ENCODE data around the gene PEX11G. TPM values are rescaled to one million over a fixed set of nuclear protein-coding genes. Genes with fewer than 3 reads are reported as not detected.
A peak's percentile ranks its signal among the peaks of the same experiment; 100 is the strongest.

PEX11G gene
- 4.7 TPM for polyA plus RNA-seq (2013, experiment 1 of 4)
- 3.3 TPM for polyA plus RNA-seq (2013, experiment 2 of 4)
- 3.6 TPM for polyA plus RNA-seq (2013, experiment 3 of 4)
- polyA plus RNA-seq (2013, experiment 4 of 4) = 4.7 TPM

DNA sequence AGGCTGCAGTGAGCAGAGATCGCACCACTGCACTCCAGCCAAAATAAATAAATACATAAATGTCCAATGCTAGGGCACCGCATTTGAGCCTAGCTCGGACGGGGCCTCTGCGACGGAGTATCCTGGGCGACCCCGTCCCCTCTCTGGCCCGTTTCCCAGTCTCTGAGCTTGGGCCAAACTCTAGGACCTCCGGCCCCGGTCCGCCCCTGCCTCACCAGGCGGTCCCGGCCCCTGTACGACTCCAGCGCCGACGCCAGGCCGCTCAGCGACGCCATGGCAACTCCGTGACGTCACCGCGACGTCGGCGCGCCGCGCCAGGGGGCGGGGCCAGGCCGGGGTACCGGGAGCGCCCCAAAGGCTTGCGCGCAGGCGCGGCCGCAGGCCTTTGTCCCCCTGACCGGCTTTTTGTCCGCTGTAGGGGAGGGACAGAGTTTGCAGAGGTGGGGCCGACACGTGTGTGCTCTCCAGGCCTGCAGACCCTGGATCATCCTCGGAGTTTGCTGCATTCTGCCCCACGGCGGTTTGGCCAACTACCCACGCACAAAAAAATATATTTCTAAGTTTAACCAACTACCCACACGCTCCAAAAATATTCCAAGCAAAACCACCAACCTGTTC, at the start of gene PEX11G:
Gene PEX11G (minus strand): TSS at position 300 of the 618 bp plus-strand sequence. CDS start 25 bp downstream, at position 275.
- WGBS, 2 experiments = 5% methylated on average over 49 of the region's 49 CpGs
- no peaks in the 10 kb centered on the region for H3K9me3 ChIP-seq (ENCODE audit: control insufficient read depth, low read length)
- peak within 1 kb of the TSS; percentile 69 for H3K27ac ChIP-seq (ENCODE audit: insufficient read depth, low read depth, low read length, poor library complexity, severe bottlenecking)
- H3K36me3 ChIP-seq (ENCODE audit: control insufficient read depth, insufficient read depth, low read length) = no peaks in the 10 kb centered on the region
- peak within 1 kb of the TSS; percentile 45 for H3K4me3 ChIP-seq (ENCODE audit: insufficient read depth, low read depth, low read length)
- no peaks in the 10 kb centered on the region for H3K27me3 ChIP-seq (ENCODE audit: control insufficient read depth, insufficient read depth, low read length, poor library complexity, severe bottlenecking)
- H3K4me1 ChIP-seq (ENCODE audit: control insufficient read depth, insufficient read depth, low read length) = peaks cover 7% of the 10 kb centered on the region

DNA sequence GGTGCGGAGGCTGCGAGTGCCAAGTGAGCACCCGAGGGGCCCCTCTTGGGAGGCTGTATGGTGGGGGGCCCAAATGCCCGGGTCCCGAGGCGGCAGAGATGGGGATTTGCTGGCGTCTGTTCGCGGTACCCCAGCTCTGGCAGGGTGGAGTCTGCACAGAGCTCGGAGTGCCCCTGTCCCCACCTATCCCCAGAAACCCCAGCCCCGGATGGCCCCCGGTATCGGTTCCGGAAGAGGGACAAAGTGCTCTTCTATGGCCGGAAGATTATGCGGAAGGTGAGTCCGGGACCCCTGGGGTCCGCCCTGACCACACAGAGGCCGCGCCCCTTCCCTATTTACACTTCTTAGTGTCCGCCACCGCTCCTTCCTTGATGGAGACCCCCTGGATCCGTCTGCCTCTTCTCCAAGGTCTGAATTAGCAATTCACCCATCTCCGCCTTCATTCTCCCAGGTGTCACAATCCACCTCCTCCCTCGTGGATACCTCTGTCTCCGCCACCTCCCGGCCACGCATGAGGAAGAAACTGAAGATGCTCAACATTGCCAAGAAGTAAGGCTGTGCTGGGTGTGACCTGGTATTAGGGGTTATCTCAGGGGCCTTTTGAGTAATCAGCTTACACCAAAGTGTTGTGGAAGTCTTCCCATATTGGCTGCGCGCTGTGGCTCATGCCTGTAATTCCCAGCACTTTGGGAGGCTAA, 47.3 kb upstream of the PEX11G start:
- Histone ChIP-seq H3K4me3 (ENCODE audit: insufficient read depth, low read depth, low read length) (peak overlapping the region; percentile 75), H3K27ac (ENCODE audit: insufficient read depth, low read depth, low read length, poor library complexity, severe bottlenecking) (no peak overlapping the region), H3K27me3 (ENCODE audit: control insufficient read depth, insufficient read depth, low read length, poor library complexity, severe bottlenecking) (no peaks in the 10 kb centered on the region), H3K4me1 (ENCODE audit: control insufficient read depth, insufficient read depth, low read length) (no peaks in the 10 kb centered on the region), H3K36me3 (ENCODE audit: control insufficient read depth, insufficient read depth, low read length) (peaks cover 2% of the 10 kb centered on the region), H3K9me3 (ENCODE audit: control insufficient read depth, low read length) (no peaks in the 10 kb centered on the region)
- 32 to 35% methylated on average over 30 of the region's 30 CpGs for WGBS, 2 experiments

DNA sequence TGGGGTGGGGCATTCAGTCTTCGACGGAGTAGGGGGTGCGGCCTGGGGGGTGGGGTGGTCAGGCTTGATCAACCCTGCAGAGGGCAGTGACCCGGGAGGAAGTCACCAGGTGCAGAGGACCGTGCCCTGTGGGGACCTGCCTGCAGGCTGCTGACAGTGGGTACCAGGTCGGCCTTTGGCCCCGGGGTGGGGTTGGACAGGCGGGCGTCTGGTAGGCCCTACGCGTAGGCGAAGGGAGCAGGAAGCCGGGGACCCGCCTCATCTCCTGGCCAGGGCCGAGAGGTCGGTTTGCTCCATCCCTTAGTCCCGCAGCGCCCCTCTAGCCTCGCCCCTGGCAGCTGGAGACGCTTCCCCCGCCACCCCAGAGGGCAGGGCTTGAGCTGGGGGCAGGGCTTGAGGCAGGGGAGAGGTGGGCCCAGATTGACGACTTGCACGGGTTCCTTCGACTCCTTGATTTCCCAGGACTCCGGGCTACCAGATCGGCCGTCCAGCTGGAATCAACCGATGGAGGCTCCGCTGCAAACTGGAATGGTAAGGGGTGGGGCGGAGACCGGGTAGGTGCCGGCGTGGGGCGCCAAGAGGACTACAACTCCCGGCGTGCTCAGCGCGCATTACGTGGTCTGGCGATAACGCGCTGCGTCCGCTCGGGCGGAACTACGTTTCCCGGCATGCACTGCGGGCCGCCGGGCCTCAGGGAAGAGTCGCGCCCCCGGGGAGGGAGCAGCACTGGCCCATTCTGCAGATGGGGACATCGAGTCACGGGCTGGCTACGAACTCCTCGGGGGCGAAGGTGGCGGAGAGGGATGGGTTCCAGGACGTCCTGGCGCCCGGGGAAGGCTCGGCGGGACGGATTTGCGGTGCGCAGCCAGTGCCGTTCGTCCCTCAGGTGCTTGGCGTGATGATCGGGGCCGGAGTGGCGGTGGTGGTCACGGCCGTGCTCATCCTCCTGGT, 46.5 kb upstream of the PEX11G start, which contains the start of gene PNPLA6:
Gene PNPLA6 (plus strand): TSS at position 671 of the 951 bp plus-strand sequence. CDS start 72 bp downstream, at position 743.
- H3K36me3 ChIP-seq (ENCODE audit: control insufficient read depth, insufficient read depth, low read length) = no peaks in the 10 kb centered on the region
- WGBS, 2 experiments = 1% methylated on average over 76 of the region's 76 CpGs

DNA sequence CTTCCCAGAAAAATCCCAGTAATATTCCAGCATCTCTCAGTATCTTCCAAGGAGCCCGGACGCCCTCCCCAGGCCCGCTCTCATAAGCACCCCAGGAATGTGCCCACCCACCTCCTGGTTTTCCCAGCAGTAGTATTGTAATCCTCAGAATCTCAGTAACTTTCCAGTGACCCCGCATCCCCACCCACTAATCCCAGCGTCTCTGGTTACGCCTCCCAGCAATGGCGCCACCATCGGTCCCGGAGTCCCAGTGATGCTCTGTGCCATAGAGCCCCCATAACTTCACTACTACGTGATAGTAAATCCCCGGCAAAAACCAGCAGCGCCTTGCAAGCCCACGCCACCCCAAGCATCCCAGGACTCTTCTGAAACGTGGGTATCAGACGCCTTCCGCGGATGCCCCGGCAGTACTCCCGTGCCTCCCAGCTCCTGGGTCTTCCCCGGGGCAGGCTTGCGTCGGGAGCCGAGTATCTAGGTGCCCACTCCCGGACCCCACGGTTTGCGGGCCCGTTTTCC, 45.8 kb upstream of the PEX11G start:
- Histone ChIP-seq H3K27ac (ENCODE audit: insufficient read depth, low read depth, low read length, poor library complexity, severe bottlenecking) (peak overlapping the region; percentile 91), H3K4me3 (ENCODE audit: insufficient read depth, low read depth, low read length) (peak overlapping the region; percentile 75), H3K9me3 (ENCODE audit: control insufficient read depth, low read length) (no peaks in the 10 kb centered on the region), H3K4me1 (ENCODE audit: control insufficient read depth, insufficient read depth, low read length) (no peaks in the 10 kb centered on the region), H3K36me3 (ENCODE audit: control insufficient read depth, insufficient read depth, low read length) (peaks cover 6% of the 10 kb centered on the region), H3K27me3 (ENCODE audit: control insufficient read depth, insufficient read depth, low read length, poor library complexity, severe bottlenecking) (no peaks in the 10 kb centered on the region)
- WGBS, 2 experiments = 0 to 1% methylated on average over 27 of the region's 27 CpGs

More for the DNA sequence above, 46.5 kb upstream of the PEX11G start, which contains the start of gene PNPLA6:
- Histone ChIP-seq H3K4me1 (ENCODE audit: control insufficient read depth, insufficient read depth, low read length) (no peaks in the 10 kb centered on the region), H3K27me3 (ENCODE audit: control insufficient read depth, insufficient read depth, low read length, poor library complexity, severe bottlenecking) (no peaks in the 10 kb centered on the region), H3K4me3 (ENCODE audit: insufficient read depth, low read depth, low read length) (peak within 1 kb of the TSS; percentile 75), H3K27ac (ENCODE audit: insufficient read depth, low read depth, low read length, poor library complexity, severe bottlenecking) (peak within 1 kb of the TSS; percentile 91), H3K9me3 (ENCODE audit: control insufficient read depth, low read length) (no peaks in the 10 kb centered on the region)

DNA sequence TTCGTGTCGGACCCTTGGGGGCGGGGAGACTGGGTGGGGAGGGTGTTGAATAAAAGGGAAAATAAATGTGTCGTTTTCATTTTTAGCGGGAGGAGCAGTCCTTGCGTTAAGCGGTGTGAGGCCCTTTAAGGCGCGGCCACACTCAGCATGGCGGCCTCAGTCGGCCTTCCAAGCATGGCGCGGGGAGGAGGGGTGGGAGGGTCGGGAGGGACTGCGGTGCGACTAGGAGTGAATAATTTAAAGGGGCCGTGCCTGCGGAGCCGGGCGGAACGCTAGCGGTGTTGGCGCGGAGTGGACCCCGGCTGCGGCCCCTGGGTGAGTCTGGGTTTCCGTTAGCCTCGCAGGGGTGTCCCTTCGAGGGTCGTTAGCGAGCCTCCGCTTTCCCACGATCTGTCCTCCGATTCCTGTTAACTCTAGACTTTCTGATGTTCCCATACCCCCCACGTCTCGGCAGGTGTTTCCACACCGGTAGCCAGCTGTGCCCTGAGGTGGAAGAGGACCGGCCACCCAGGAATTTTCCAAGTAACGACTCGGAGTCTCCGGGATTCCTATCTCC, 45.2 kb upstream of the PEX11G start:
- H3K36me3 ChIP-seq (ENCODE audit: control insufficient read depth, insufficient read depth, low read length) = peaks cover 6% of the 10 kb centered on the region
- peak overlapping the region; percentile 75 for H3K4me3 ChIP-seq (ENCODE audit: insufficient read depth, low read depth, low read length)
- WGBS, 2 experiments = 0% methylated on average over 41 of the region's 41 CpGs
- H3K4me1 ChIP-seq (ENCODE audit: control insufficient read depth, insufficient read depth, low read length) = no peaks in the 10 kb centered on the region
- no peaks in the 10 kb centered on the region for H3K27me3 ChIP-seq (ENCODE audit: control insufficient read depth, insufficient read depth, low read length, poor library complexity, severe bottlenecking)
- peak overlapping the region; percentile 91 for H3K27ac ChIP-seq (ENCODE audit: insufficient read depth, low read depth, low read length, poor library complexity, severe bottlenecking)
- H3K9me3 ChIP-seq (ENCODE audit: control insufficient read depth, low read length) = no peaks in the 10 kb centered on the region

DNA sequence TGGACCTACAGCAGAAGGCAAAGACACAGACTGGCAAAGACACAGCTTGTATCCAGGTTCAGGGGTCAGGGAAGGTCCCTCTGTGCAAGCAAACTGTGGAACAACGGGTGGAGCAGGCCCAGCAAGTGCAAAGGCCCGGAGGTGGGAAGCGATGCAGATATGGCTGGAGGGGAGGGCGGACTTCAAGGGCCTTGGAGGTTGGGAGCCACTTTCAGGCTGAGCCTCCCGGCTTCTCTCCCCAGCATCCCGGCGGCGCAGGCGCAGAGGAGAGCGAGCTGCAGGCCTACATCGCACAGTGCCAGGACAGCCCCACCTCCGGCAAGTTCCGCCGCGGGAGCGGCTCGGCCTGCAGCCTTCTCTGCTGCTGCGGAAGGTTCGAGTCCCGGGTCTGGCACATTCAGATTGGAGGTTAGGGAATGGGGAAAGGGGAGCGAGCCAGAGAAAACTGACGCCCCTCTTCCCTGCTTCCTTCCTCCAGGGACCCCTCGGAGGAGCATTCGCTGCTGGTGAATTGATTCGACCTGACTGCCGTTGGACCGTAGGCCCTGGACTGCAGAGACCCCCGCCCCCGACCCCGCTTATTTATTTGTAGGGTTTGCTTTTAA, 44.5 kb upstream of the PEX11G start:
- H3K27ac ChIP-seq (ENCODE audit: insufficient read depth, low read depth, low read length, poor library complexity, severe bottlenecking) = no peak overlapping the region
- 62 to 64% methylated on average over 30 of the region's 30 CpGs for WGBS, 2 experiments
- no peaks in the 10 kb centered on the region for H3K4me1 ChIP-seq (ENCODE audit: control insufficient read depth, insufficient read depth, low read length)
- no peaks in the 10 kb centered on the region for H3K27me3 ChIP-seq (ENCODE audit: control insufficient read depth, insufficient read depth, low read length, poor library complexity, severe bottlenecking)
- H3K36me3 ChIP-seq (ENCODE audit: control insufficient read depth, insufficient read depth, low read length) = peaks cover 6% of the 10 kb centered on the region
- peak overlapping the region; percentile 75 for H3K4me3 ChIP-seq (ENCODE audit: insufficient read depth, low read depth, low read length)
- no peaks in the 10 kb centered on the region for H3K9me3 ChIP-seq (ENCODE audit: control insufficient read depth, low read length)

DNA sequence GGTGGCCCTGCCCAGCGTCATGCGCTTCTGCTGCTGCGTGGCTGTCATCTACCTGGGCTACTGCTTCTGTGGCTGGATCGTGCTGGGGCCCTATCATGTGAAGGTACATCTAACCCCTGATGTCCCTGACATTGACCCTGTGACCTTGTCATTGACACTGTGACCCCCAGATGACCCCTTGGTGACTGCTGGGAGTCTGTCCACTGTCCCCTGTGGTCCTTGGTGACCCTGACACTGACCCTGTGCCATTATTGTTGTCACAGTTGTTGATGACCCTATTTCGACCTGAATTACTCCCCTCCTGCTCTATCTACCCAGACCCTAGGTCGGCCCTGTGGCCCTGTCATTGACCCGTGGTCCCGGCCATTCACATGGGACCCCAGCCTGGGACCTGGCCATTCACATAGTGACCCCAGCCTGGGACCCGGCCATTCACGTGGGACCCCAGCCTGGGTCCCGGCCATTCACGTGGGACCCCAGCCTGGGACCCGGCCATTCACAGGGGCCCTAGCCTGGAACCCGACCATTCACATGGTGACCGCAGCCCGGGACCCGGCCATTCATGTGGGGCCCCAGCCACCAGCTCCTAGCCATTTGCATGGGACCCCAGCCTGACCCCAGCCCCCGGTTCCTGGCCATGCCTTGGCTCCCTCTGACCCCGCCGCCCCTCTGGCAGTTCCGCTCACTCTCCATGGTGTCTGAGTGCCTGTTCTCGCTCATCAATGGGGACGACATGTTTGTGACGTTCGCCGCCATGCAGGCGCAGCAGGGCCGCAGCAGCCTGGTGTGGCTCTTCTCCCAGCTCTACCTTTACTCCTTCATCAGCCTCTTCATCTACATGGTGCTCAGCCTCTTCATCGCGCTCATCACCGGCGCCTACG, 41.0 kb upstream of the PEX11G start:
- 94 to 95% methylated on average over 33 of the region's 33 CpGs for WGBS, 2 experiments
- H3K9me3 ChIP-seq (ENCODE audit: control insufficient read depth, low read length) = no peaks in the 10 kb centered on the region
- H3K27ac ChIP-seq (ENCODE audit: insufficient read depth, low read depth, low read length, poor library complexity, severe bottlenecking) = no peak overlapping the region
- H3K4me3 ChIP-seq (ENCODE audit: insufficient read depth, low read depth, low read length) = no peak overlapping the region
- no peaks in the 10 kb centered on the region for H3K27me3 ChIP-seq (ENCODE audit: control insufficient read depth, insufficient read depth, low read length, poor library complexity, severe bottlenecking)
- H3K36me3 ChIP-seq (ENCODE audit: control insufficient read depth, insufficient read depth, low read length) = peaks cover 6% of the 10 kb centered on the region
- H3K4me1 ChIP-seq (ENCODE audit: control insufficient read depth, insufficient read depth, low read length) = no peaks in the 10 kb centered on the region

DNA sequence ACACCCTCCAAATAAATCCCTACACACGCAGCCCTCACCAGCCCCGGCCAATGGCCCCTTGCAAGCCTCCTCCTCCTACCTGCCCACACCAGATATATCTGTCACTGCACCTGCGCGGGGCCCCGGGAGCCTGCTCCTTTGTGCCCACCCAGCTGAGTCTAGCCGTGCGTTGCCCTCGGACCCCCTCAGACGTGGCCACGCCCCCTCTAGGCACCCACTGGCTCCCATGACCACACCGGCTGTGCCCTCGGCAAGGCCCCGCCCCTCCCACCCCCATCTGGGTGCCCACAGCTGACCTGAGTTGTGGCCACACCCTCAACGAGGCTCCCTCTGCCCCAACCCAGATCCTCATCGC, 40.4 kb upstream of the PEX11G start:
- Histone ChIP-seq H3K4me1 (ENCODE audit: control insufficient read depth, insufficient read depth, low read length) (no peaks in the 10 kb centered on the region), H3K9me3 (ENCODE audit: control insufficient read depth, low read length) (no peaks in the 10 kb centered on the region), H3K36me3 (ENCODE audit: control insufficient read depth, insufficient read depth, low read length) (peaks cover 6% of the 10 kb centered on the region), H3K4me3 (ENCODE audit: insufficient read depth, low read depth, low read length) (no peak overlapping the region), H3K27ac (ENCODE audit: insufficient read depth, low read depth, low read length, poor library complexity, severe bottlenecking) (no peak overlapping the region), H3K27me3 (ENCODE audit: control insufficient read depth, insufficient read depth, low read length, poor library complexity, severe bottlenecking) (no peaks in the 10 kb centered on the region)
- 88 to 90% methylated on average over 15 of the region's 15 CpGs for WGBS, 2 experiments

Measured in ectodermal cell (in vitro differentiated cells).